Measurements from ENCODE around the gene RPL36.

The RPL36 gene

DNA sequence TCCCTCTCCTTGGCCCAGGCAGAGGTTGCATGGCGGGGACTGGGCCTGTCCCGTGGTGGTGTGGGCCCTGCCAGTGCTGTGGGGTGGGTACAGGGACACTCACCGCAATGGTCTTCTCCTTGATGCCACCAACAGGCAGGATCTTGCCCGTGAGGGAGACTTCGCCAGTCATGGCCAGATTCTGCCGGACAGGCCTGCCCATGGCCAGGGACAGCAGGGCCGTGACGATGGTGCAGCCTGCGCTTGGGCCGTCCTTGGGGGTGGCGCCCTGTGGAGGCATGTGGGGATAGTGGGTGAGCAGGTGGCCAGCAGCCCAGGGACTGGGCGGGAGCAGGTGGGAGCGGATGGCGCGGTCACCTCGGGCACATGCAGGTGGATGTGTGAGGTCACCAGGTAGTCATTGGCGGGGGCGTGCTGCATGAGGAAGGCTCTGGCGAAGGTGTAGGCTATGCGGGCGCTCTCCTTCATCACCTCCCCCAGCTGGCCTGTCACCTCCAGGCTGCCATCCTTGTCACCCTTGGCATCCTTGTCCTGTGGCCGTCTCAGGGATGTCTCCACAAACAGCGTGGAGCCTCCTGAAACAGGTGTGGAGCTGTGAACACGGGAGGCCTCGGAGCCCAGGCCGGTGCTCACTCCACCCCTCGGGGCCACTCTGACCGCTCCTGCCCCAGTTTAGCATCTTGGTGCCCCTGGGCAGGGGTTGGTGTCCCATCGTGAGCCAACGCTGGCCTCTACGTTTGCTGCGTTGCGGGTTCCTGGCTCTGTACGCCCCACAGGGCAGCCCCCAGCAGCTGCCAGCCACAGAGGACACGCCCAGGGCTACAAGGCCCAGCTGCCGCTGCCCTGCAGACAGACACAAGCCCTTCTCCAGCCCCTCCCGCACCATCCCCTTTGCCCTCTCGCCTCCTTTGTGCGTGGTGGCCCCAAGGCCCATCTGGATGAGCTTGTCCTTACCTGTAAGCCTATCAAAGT lies 3.4 kb downstream of the RPL36 start:
- Histone ChIP-seq H3K9me3 (ENCODE audit: control insufficient read depth, low read depth, low read length) (no peaks in the 10 kb centered on the region), H3K36me3 (ENCODE audit: control insufficient read depth, low read depth, low read length) (peaks cover 50% of the 10 kb centered on the region), H3K4me3 (ENCODE audit: low read length) (no peak overlapping the region), H3K27me3 (ENCODE audit: control insufficient read depth, insufficient read depth, low read length) (no peaks in the 10 kb centered on the region), H3K27ac (ENCODE audit: low read length) (no peak overlapping the region), H3K4me1 (ENCODE audit: control insufficient read depth, low read depth, low read length) (no peaks in the 10 kb centered on the region), H3K9ac (ENCODE audit: low read length) (no peak overlapping the region)

DNA sequence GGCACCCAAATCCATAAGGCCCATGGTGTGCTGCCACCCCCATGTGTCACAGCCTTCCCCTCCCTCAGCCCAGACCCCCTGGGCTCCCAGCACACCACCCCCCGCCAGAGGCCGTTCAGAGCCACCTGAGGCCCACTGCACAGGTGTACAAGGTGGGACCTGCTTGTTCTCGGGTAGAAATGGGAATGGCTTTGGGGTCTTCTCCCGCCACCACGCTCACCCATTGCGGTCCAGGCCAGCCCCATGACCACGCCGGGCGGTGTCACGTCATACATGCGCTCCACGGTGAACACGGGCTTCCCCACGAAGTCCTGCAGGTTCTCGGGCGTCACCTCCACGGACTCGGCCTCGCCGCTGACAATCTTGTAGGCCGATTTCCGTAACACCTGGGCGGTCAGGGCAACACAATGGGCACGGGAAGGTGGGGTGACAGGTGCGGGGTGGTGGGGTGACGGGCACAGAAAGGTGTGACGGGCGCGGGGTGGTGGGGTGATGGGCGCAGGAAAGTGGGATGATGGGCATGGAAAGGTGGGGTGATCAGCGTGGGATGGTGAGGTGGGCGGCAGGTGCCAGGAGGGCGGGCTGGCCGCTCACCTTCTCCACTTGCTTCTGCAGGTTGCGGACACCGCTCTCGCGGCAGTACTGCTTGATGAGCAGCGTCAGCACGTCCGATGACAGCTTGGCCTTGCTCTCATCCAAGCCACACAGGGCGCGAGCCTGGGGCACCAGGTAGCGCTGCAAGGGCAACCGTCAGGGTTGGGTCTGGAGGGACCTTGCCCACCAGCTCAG lies 4.3 kb downstream of the RPL36 start:
- Histone ChIP-seq H3K4me1 (ENCODE audit: control insufficient read depth, low read depth, low read length) (no peaks in the 10 kb centered on the region), H3K9me3 (ENCODE audit: control insufficient read depth, low read depth, low read length) (no peaks in the 10 kb centered on the region), H3K27me3 (ENCODE audit: control insufficient read depth, insufficient read depth, low read length) (no peaks in the 10 kb centered on the region), H3K27ac (ENCODE audit: low read length) (no peak overlapping the region), H3K4me3 (ENCODE audit: low read length) (no peak overlapping the region), H3K9ac (ENCODE audit: low read length) (no peak overlapping the region), H3K36me3 (ENCODE audit: control insufficient read depth, low read depth, low read length) (peaks cover 58% of the 10 kb centered on the region)

DNA sequence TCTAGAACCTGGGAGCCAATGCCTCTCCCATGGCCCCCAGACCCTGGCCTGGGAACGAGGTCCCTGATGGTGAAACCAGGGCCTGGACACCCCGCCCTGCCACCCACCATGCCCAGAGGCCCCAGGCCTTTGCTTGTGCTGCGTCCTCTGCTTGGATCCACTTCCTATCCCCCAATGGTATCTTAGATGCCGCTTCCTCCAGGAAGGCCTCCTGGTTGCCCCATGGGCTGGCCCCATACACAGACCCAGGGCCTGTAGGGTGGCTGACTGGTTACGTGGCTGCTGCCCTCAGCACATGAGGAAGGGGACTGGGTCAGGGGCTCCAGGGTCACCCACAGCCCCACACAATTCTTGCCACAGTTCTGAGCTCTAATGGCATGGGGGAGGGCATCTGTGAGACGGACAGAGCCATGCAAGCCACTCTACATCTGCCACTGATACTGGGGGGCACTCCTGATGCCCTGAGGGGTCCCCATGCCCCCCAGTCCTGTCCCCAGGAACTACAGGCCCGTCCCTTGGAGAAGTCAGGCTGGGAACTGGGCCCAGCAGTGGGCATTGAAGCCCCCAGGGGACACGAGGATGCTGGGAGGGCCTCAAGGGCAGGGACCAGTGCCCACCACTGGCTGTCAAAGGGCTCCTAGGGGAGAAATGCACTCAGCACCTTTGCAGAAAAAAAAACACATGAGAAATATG lies 5.0 kb downstream of the RPL36 start:
- Histone ChIP-seq H3K9ac (ENCODE audit: low read length) (no peak overlapping the region), H3K4me3 (ENCODE audit: low read length) (no peak overlapping the region), H3K9me3 (ENCODE audit: control insufficient read depth, low read depth, low read length) (no peaks in the 10 kb centered on the region), H3K27ac (ENCODE audit: low read length) (no peak overlapping the region), H3K27me3 (ENCODE audit: control insufficient read depth, insufficient read depth, low read length) (no peaks in the 10 kb centered on the region), H3K4me1 (ENCODE audit: control insufficient read depth, low read depth, low read length) (no peaks in the 10 kb centered on the region), H3K36me3 (ENCODE audit: control insufficient read depth, low read depth, low read length) (peaks cover 60% of the 10 kb centered on the region)

DNA sequence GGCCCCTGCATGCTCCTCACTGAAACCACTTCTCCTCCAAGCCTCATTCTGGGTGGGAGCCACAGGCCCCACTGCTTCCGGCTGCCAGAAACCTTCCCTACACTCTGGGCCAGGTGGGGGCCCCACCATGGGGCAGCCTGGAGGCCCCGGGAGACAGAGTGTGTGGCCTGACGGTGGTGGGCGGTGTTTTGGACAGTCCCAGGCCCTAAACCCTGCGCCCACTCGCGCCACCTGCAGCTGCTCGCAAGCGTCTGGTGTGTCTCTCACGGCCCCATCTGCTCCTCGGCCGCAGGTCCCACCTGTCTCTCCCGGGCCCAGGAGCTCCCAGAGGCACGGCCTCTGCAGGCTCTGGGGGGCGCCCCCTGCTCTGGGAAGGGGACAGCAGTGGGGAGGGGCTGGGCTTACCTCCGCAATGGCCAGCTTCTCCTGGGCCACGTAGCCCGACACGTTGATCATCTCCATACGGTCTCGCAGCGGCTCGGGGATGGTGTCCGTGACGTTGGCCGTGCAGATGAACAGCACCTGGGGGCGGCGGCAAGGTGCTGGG lies 5.6 kb downstream of the RPL36 start:
- no peaks in the 10 kb centered on the region for H3K4me1 ChIP-seq (ENCODE audit: control insufficient read depth, low read depth, low read length)
- no peaks in the 10 kb centered on the region for H3K9me3 ChIP-seq (ENCODE audit: control insufficient read depth, low read depth, low read length)
- H3K27me3 ChIP-seq (ENCODE audit: control insufficient read depth, insufficient read depth, low read length), result no peaks in the 10 kb centered on the region
- H3K27ac ChIP-seq (ENCODE audit: low read length), result no peak overlapping the region
- H3K4me3 ChIP-seq (ENCODE audit: low read length), result no peak overlapping the region
- H3K36me3 ChIP-seq (ENCODE audit: control insufficient read depth, low read depth, low read length), result peaks cover 62% of the 10 kb centered on the region
- no peak overlapping the region for H3K9ac ChIP-seq (ENCODE audit: low read length)

DNA sequence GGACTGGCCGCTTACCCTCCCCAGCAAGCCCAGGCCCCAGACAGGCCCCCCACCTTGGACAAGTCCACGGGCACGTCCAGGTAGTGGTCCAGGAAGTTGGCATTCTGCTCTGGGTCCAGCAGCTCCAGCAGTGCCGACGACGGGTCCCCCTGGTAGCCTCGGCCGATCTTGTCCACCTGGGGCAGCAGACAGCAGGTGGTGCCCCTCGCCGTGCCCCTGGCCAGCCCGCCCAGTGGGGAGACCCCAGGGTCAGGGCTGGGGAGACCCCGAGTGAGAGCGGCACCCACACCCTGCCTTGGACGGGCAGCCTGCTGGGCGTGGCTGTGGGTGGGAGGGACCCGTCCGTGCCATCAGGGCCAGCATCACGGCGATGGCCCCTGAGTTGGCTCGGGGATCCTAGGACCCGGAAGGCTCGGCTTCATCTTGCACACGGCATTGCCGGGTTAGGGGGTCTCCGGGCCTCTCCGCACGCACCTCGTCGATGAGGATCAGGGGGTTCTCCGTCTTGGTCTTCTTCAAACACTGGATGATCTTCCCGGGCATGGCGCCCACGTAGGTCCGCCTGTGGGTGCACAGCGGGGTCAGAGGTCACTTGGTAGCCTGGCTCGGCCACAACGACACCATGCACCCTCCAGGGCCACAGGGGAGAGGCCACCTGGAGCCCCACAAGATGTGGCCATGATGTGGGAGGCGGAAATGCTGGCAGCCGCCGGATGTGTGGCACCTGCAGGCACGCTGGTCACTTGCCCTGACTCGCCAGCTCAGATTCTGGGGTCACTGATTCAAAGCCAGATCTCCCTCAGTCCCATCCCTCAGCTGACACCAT lies 6.3 kb downstream of the RPL36 start:
- Histone ChIP-seq H3K9ac (ENCODE audit: low read length) (no peak overlapping the region), H3K9me3 (ENCODE audit: control insufficient read depth, low read depth, low read length) (no peaks in the 10 kb centered on the region), H3K36me3 (ENCODE audit: control insufficient read depth, low read depth, low read length) (peaks cover 65% of the 10 kb centered on the region), H3K27ac (ENCODE audit: low read length) (no peak overlapping the region), H3K4me3 (ENCODE audit: low read length) (no peak overlapping the region), H3K4me1 (ENCODE audit: control insufficient read depth, low read depth, low read length) (no peaks in the 10 kb centered on the region), H3K27me3 (ENCODE audit: control insufficient read depth, insufficient read depth, low read length) (no peaks in the 10 kb centered on the region)

DNA sequence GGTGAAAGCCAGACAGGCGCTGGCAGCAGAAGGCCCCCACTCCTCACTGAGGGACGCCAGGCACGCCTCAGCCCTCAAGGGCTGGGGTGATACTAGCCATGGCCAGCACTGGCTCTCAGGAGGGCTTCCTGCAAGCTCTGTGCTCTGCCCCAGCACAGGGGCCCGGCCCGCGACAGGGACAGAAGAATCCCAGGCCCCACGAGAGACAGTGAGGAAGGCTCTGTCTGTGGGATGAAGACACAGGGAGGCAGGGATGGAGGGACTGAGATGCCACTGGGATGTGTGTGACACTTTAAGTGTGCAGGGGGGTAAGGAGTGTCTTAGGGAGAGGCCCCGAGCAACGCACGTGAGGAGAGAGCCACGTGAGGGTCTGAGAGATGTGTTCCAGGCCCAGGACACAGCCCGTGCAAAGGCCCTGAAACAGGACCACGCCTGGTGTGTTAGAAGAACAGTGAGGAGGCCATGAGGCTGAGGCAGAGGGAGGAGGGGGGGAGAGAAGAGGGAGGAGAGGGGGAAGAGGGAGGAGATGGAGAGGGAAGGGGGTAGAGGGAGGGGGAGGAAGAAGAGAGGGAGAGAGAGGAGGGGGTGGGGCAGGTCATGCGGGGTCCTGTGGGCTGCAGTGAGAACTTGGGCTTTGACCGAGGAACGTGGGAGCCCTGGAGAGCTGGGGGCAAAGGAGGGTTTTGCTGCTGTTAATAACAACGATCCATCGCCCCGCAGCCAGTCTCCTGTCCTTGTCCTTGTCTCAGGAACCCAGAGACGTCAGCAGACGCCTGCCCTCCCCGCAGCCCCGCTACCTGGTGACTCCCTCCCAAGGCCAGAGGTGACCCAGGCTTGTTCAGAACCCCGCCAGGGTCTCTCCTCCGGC lies 7.2 kb downstream of the RPL36 start:
- no peak overlapping the region for H3K4me3 ChIP-seq (ENCODE audit: low read length)
- no peaks in the 10 kb centered on the region for H3K9me3 ChIP-seq (ENCODE audit: control insufficient read depth, low read depth, low read length)
- no peak overlapping the region for H3K27ac ChIP-seq (ENCODE audit: low read length)
- H3K9ac ChIP-seq (ENCODE audit: low read length), result no peak overlapping the region
- peaks cover 58% of the 10 kb centered on the region for H3K36me3 ChIP-seq (ENCODE audit: control insufficient read depth, low read depth, low read length)
- H3K27me3 ChIP-seq (ENCODE audit: control insufficient read depth, insufficient read depth, low read length), result no peaks in the 10 kb centered on the region
- no peaks in the 10 kb centered on the region for H3K4me1 ChIP-seq (ENCODE audit: control insufficient read depth, low read depth, low read length)

DNA sequence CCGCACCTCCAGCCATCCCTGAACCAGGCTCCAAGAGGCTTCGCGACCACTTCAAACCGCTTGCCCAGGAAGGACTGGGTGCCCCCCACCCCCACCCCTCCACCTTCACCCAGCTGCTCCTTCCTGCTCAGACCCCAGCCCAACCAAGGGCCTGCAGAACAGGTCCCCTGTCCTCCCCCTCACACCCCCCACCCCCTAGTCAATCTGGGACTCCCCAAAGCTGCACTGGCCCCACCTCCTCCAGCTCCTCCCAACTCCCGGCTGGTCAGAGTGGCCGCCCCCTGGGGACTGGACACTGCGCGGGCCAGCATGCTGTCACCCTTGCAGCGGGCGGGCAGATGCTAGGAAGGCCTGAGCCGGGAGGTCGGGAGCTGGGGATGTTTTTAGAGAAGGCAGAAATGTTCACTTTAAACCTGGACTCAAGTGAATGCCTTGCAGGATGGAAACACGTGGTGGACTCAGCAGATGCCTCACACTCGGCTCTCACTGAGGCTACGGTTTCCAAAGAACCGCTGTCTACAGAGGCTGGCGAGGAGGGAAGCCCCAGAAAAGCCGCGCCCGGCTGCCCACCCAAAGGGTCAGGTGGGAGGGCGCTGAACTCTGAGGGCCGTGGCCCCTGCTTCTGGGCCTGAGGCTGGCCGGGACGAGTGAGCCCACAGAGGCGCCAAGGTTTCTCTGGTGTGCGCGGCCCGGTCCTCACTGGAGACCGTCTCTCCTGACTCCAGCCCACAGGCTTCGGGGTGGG lies 8.0 kb downstream of the RPL36 start:
- Histone ChIP-seq H3K27me3 (ENCODE audit: control insufficient read depth, insufficient read depth, low read length) (no peaks in the 10 kb centered on the region), H3K36me3 (ENCODE audit: control insufficient read depth, low read depth, low read length) (peaks cover 50% of the 10 kb centered on the region), H3K27ac (ENCODE audit: low read length) (no peak overlapping the region), H3K9me3 (ENCODE audit: control insufficient read depth, low read depth, low read length) (no peaks in the 10 kb centered on the region), H3K4me1 (ENCODE audit: control insufficient read depth, low read depth, low read length) (no peaks in the 10 kb centered on the region), H3K9ac (ENCODE audit: low read length) (no peak overlapping the region), H3K4me3 (ENCODE audit: low read length) (no peak overlapping the region)

DNA sequence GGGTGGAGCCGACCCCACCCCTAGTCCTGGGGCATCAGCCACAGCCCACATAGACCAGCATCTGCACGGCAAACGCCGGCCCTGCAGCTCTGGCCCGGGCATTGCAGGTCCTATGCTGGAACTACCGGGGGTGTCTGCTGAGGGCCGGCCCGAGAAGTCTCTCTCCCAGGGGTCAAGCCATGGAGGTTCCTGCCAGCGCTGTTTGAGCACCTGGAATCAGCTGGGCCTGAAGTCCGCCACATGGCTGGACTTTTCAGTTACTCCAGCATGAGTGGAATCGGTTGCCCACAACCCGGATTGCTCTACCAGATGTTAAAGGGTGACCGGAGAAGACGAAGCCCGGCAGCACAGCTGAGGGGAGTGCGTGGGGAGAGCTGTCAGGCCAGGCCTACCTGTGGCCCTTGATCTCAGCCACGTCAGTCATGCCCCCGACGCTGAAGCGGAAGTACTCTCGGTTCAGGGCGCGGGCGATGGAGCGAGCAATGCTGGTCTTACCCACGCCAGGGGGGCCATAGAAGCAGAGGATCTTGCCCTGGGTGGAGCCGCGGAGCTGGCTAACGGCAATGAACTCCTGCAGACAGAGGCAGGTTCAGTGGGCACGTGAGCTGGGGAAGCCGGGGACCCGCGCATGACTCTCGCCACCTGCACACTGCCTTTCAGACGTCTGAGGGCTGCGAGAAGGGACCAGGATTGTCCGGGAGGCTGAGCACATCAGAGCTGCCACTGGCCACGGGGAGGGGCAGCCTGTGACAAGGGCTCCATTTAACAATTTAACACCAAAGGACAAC lies 8.7 kb downstream of the RPL36 start:
- Histone ChIP-seq H3K27me3 (ENCODE audit: control insufficient read depth, insufficient read depth, low read length) (no peaks in the 10 kb centered on the region), H3K9me3 (ENCODE audit: control insufficient read depth, low read depth, low read length) (no peaks in the 10 kb centered on the region), H3K4me1 (ENCODE audit: control insufficient read depth, low read depth, low read length) (no peaks in the 10 kb centered on the region), H3K9ac (ENCODE audit: low read length) (no peak overlapping the region), H3K27ac (ENCODE audit: low read length) (no peak overlapping the region), H3K36me3 (ENCODE audit: control insufficient read depth, low read depth, low read length) (peaks cover 50% of the 10 kb centered on the region), H3K4me3 (ENCODE audit: low read length) (no peak overlapping the region)

DNA sequence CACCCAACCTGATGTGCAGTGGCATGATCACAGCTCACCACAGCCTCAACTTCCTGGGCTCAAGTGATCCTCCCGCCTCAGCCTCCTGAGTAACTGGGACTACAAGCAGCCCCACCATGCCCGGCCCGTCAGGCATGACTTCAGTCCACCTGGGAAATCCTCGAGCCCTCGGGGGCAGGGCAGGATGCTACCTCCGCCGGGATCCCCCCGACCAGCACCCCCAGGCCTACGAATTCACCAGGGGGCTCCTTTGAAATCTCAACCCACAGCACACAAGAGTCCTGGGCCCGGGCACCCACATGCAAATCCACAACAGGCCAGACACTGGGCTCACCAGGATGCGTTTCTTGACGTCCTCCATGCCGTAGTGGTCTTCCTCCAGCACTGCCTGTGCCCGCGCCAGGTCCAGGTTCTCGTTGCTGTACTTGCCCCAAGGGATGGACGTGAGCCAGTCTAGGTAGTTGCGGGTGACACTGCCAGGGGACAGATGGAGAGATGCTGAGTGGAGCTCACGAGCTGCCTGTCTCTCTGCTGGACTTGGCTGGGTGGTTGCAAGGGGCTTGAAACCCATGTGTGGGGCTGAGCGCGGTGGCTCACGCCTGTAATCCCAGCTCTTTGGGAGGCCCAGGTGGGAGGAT lies 10.5 kb downstream of the RPL36 start:
- Histone ChIP-seq H3K9me3 (ENCODE audit: control insufficient read depth, low read depth, low read length) (no peaks in the 10 kb centered on the region), H3K27me3 (ENCODE audit: control insufficient read depth, insufficient read depth, low read length) (no peaks in the 10 kb centered on the region), H3K36me3 (ENCODE audit: control insufficient read depth, low read depth, low read length) (peaks cover 52% of the 10 kb centered on the region), H3K9ac (ENCODE audit: low read length) (no peak overlapping the region), H3K4me1 (ENCODE audit: control insufficient read depth, low read depth, low read length) (no peaks in the 10 kb centered on the region), H3K4me3 (ENCODE audit: low read length) (no peak overlapping the region), H3K27ac (ENCODE audit: low read length) (no peak overlapping the region)

Data from iPS-18a (cell line).